ENCODE data around the gene AKR1B15. TPM values are rescaled to one million over a fixed set of nuclear protein-coding genes. Genes with fewer than 3 reads are reported as not detected.

The AKR1B15 gene
- total RNA-seq, 1 donor from 2014 or later: not detected

GRCh38 chr7:134594877-134595276 is 46.0 kb downstream of the AKR1B15 start:
- no peak for ATAC-seq (ENCODE audit: poor library complexity)
- no peak for DNase-seq
- intact Hi-C loops (cut with DNase I): no loop called here

- ATAC-seq (ENCODE audit: poor library complexity) (no peak), DNase-seq (no peak)
- intact Hi-C loops (cut with DNase I): no loop called here
Observed at GRCh38 chr7:134599371-134599770, 50.5 kb downstream of the AKR1B15 start.

- no peak for ATAC-seq (ENCODE audit: poor library complexity)
- no peak for DNase-seq
- intact Hi-C loops (cut with DNase I): loop anchor here (10.0 kb wide), 1 partner anchor 57 kb away; the partner anchor contains the start of gene AKR1B15
Observed at GRCh38 chr7:134601459-134601858, 52.5 kb downstream of the AKR1B15 start.

- ATAC-seq (ENCODE audit: poor library complexity): no peak
- intact Hi-C loops (cut with DNase I): loop anchor here (2.0 to 10.0 kb wide), 2 partner anchors 58 to 170 kb away; partner anchors contain the start of gene AKR1B15
- no peak for DNase-seq
Observed at GRCh38 chr7:134602881-134603451, 54.1 kb downstream of the AKR1B15 start.

- DNase-seq (peak; percentile 69), ATAC-seq (ENCODE audit: poor library complexity) (peak; percentile 95)
- intact Hi-C loops (cut with DNase I): loop anchor here (2.0 to 10.0 kb wide), 2 partner anchors 61 to 91 kb away; partner anchors contain the start of gene AKR1B15
Observed at GRCh38 chr7:134605978-134606923, 57.3 kb downstream of the AKR1B15 start.

DNA sequence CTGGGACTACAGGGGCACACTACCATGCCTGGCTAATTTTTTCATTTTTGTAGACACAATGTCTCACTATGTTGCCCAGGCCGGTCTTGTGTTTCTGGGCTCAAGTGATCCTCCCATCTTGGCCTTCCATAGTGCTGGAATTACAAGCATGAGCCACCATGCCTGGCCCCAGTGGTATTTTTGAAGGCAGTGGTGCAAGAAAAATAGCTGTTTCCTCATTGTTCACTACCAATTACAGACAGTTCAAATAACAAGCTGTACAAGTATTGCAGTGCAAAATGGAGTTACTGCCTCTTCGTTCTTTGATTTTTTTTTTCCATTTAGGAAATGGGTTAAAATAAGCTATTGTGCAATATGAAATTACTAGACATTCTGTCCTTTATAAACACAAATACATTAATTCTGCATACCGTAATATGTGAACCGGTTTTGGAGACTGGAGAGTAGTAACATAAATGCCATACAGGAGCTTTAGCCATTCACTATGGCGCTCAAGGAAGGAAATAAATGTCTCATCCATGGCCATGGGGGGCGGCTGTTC is 62.8 kb downstream of the AKR1B15 start:
- intact Hi-C loops (cut with DNase I): no loop called here
- DNase-seq: no peak
- no peak for ATAC-seq (ENCODE audit: poor library complexity)

GRCh38 chr7:134612197-134612596 is 63.3 kb downstream of the AKR1B15 start:
- no peak for ATAC-seq (ENCODE audit: poor library complexity)
- intact Hi-C loops (cut with DNase I): no loop called here
- no peak for DNase-seq

- intact Hi-C loops (cut with DNase I): no loop called here
- ATAC-seq (ENCODE audit: poor library complexity) (peak; percentile 71), DNase-seq (no peak)
Observed at GRCh38 chr7:134613623-134614347, 64.9 kb downstream of the AKR1B15 start.

- DNase-seq: no peak
- intact Hi-C loops (cut with DNase I): no loop called here
- no peak for ATAC-seq (ENCODE audit: poor library complexity)
Observed at GRCh38 chr7:134616611-134617010, 67.7 kb downstream of the AKR1B15 start.

DNA sequence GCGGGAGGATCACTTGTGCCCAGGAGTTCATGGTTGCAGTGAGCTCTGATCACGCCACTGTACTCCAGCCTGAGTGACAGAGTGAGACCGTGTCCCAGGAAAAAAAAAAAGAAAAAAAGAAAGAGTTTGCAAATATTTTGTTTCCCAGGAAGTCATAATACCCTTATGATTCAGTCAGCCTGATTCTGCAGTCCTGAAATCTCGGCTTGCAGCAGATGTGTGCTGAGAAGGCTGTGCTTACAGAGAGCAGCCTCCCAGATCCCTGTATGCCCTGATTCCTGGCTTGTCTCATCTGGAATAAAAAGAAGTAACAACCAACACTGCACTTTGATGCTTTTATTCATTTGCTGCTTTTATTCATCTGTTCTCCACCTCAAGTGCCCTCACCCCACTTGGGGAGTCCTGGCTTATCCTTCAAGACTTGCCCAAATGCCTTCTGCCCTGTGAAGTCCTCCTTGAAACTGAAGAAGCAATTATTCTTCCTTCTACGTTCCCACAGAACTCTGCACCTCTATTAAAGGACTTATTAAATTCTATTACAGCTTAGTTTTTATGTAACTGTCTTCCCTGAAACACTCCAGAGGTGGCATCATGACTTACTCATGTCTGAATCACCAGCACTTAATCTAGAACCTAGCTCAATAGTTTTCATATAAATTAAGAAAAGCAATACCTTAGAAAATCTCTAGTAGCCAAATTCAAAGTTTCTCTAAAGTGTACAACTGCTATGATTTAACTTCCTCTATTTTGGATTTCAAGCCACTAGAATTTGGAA is 70.0 kb downstream of the AKR1B15 start:
- intact Hi-C loops (cut with DNase I): no loop called here
- no peak for ATAC-seq (ENCODE audit: poor library complexity)
- no peak for DNase-seq

DNA sequence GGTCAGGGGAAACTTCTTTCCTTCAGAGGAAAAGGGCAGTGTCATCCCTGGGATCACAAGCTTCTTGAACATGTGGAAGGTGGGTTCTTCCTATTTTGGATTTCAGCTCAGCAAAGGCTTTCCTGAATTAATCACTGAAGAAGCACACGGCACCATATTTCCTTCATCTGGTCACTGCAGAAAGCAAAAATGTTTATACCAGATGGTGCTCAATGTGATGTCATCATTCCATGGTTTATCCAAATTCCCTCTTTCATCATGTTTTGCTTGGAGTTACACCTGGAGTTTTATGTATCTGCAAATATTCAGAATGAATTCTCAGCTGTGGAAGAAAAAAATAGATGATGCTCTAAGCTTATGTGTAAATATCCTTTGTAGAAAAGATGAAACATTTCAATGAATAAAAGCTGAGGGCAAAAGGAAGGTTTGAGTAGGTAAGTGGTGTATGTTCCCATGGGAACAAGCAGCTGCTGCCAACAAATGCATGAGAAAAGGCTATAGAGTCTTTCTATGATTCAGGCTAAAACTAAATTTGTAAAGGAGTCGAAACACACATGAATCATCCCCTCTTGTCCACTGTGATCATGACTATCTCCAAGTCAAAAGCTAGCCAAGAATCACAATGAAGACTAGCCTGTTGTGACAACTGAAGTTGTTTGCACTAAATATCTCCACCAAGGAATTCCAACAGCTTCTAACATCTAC is 70.9 kb downstream of the AKR1B15 start:
- intact Hi-C loops (cut with DNase I): no loop called here
- ATAC-seq (ENCODE audit: poor library complexity) (no peak), DNase-seq (no peak)

GRCh38 chr7:134622303-134622995 is 73.5 kb downstream of the AKR1B15 start:
- DNase-seq (no peak), ATAC-seq (ENCODE audit: poor library complexity) (no peak)
- intact Hi-C loops (cut with DNase I): no loop called here

DNA sequence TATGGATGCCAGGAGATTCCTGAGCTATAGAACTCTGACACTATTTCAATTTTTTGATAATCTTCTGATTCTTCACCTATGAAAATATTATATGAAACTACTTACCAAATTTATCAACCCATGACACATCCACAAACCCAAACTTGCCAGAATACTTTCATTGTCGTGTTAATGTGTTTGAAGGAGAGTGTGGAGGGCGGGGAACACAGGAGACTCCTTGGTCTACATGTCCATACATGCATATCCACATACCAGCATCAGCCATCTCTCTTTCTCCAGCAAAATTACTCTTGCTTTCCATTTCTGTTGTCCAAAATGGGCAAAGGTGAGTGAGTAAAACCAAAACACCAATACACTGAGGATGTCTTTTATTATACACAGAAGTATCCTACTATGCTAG is 74.3 kb downstream of the AKR1B15 start:
- ATAC-seq (ENCODE audit: poor library complexity): no peak
- no peak for DNase-seq
- intact Hi-C loops (cut with DNase I): no loop called here

DNA sequence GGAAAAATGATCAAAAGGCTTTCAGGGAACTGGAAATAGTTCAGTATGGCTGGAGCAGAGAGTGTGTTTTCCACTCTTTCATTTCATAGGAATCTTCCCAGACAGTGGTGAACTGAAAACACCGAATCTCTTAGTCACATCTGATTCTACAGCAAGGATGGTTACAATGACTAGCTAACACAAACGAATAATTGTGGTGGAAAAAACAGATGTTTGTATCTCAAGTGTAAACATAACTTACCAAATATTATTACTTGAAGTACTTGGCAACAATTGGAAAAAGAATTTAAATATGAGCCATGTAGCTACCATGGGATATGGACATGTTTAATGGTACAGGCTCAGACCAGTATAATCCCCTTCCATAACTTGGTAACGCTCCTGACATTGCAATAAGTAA is 76.6 kb downstream of the AKR1B15 start:
- no peak for ATAC-seq (ENCODE audit: poor library complexity)
- intact Hi-C loops (cut with DNase I): no loop called here
- no peak for DNase-seq

DNA sequence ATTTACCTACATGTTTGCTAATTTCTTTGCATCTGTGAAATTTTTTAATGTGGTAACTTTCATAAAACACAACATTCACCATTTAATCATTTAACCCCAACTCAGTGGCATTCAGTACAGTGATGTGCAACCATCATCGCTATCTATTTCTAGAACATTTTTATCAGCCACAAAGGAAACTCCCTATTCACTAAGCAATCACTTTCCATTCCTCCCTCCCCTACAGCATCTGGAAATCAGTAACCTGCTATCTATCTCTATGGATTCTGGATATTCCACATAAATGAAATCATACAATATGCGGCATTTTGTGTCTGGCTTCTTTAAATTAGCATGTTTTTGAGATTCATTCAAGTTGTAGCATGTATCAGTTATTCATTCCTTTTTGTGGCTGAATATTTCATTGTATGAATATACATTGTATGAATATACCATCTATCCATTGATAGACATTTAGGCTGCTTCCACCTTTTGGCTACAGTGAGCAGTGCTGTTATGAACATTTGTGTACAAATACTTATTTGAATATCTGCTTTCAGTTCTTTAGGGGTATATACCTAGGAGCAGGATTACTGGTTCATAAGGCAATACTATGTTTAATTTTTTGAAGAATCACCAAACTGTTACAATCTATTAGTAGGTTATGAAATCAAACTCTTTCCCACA is 78.3 kb downstream of the AKR1B15 start:
- ATAC-seq (ENCODE audit: poor library complexity) (no peak), DNase-seq (no peak)
- intact Hi-C loops (cut with DNase I): no loop called here

GRCh38 chr7:134627775-134628153 is 78.9 kb downstream of the AKR1B15 start:
- intact Hi-C loops (cut with DNase I): no loop called here
- ATAC-seq (ENCODE audit: poor library complexity) (no peak), DNase-seq (no peak)

- DNase-seq (no peak), ATAC-seq (ENCODE audit: poor library complexity) (no peak)
- intact Hi-C loops (cut with DNase I): no loop called here
Observed at GRCh38 chr7:134629445-134629844, 80.5 kb downstream of the AKR1B15 start.

Data from Right ventricle myocardium superior (tissue), 1 donor.